HG02840 (cell line): ENCODE data around the gene ABCC8.

Experiments used
- ATAC-seq: cut with Tn5 transposase; IDR thresholded peaks from one replicate; pipeline ENCODE4 v1.9.1; 2021; ENCODE audit warnings: mild to moderate bottlenecking, moderate library complexity, moderate number of reproducible peaks; ENCODE audit not compliant: unreplicated experiment, low FRiP score

ABCC8 gene

GRCh38 chr11:17368551-17368950 is 108.1 kb downstream of the ABCC8 start:
- no peak for ATAC-seq

DNA sequence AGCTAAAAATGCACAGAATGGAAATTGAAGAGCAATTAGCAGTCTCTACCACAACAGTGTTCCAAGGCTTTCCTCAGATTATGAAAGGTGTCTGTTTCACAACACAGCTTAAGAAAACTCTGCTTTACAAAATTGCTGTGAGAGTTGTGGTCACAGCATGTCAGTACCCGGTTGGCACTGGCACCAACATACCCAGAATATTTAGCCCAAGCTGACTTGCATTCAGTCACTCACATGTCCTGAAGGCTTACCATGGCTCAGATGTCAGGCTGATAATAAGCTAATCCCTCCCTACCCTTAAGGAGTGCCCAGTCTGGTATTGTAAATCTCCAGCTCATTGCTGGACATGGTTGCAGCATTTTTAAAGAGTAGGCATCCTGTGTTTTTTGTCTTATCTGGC is 110.2 kb downstream of the ABCC8 start:
- ATAC-seq = no peak

DNA sequence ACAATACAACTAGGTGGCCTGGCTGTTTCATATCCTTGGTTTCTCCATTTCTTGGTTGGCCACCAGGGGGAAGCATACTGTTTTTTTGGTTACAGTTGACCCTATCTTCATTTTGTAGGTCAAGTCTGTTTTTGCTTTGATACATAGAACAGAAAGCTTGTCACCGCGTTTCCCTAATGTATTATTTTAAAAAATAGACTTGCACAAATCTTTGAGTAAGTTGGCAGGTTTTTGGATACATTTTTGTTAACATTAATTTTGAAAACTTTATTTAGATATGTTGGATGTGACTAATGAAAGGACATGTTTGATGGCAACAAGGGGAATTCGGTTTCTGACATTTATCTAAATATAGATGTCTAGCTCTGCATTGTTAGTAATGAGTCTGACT is 122.0 kb downstream of the ABCC8 start:
- peak; percentile 49 for ATAC-seq

- no peak for ATAC-seq
Measured at GRCh38 chr11:17353821-17354600, 122.6 kb downstream of the ABCC8 start.

GRCh38 chr11:17352950-17353820 is 123.5 kb downstream of the ABCC8 start:
- ATAC-seq = no peak

DNA sequence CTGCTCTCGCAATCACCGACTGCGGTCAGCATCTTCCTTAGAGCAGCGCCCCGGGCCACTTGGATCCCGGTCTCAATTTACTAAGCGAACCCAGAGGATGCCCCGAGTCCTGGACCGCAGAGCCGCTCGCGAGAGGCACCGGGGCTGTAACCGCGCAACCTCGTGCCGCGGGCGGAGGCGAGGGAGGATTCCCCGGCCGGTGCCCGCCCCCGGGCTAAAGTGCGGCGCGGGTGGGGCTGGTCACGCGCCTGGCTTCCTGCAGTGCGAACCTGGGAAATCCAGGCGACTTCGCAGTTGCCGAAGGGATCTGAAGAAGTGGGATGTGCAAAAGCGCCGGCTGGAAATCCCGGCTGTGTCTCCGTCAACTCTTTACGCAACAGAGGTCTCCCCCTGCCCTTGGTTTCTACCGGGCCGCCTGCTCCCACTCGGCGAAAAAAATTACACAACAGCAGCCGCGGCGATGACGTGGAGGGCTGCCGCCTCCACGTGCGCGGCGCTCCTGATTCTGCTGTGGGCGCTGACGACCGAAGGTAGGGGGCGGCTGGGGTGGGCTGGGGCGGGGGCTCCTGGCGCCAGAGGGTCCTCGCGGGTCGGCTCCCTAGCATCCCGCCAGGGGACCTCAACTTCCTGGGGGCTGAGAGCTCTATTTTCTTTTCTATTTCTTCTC is 125.0 kb downstream of the ABCC8 start, which contains the start of gene NCR3LG1:
TSS of gene NCR3LG1 (plus strand) at position 291 of the 667 bp plus-strand sequence. CDS start at position 461, 170 bp downstream.
- no peak for ATAC-seq

GRCh38 chr11:17351172-17351509 is 125.5 kb downstream of the ABCC8 start:
- no peak for ATAC-seq

DNA sequence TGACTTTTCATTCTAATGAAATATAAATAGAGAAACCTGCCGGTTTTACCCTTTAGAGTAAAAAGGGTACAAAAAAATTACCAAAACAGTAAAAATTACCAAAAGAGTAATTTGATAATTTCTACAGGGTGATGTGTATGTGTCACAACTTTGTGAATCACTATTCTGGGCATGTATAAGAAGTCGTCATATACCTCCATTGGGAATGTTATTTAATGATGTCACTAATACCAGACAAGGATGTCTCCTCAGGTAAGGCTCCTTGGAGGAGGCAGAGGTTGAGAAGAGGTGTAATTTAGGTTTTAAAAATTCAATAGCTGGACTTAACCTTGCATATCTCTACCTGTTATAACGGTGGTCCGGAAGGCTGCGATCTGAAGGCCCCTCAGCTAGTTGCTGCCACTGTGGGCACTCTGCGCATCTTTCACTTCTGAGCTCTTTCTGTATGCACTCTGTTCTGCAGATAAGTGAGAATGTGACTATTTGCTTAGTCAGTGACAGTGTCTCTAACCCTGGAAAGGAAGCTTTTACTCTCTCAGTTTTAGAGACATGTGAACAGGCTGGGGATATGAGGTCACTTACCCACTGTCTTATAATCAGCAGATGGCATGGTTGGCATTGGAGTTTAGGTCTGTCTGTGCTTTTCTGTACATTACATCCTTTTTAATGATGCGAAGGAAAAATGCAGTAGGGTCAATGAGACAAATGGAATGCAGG is 126.0 kb downstream of the ABCC8 start:
- no peak for ATAC-seq

GRCh38 chr11:17347676-17348075 is 129.0 kb downstream of the ABCC8 start:
- no peak for ATAC-seq

DNA sequence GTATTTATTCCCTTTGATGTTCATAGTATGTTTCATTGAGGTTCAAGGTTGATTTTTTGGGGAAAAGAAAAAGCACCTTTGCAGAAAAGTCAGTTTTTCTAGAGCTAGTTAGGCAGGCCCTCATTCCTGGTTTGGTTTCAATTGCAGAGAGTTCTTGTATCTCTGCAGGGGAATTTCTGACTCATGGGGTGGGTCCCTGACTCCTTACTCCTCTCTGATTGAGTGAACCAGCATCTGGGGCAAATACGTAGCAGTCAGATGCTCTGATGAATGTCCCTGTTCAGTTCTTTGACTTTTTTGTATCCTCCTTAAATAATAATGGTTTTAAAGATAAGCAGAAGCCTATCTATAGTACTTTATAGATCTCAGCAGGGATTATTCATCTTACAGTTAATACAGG is 132.7 kb downstream of the ABCC8 start:
- no peak for ATAC-seq

- no peak for ATAC-seq
Measured at GRCh38 chr11:17343257-17343656, 133.4 kb downstream of the ABCC8 start.
